Measurements from ENCODE around the gene HACL1. TPM values are rescaled to one million over a fixed set of nuclear protein-coding genes. Genes with fewer than 3 reads are reported as not detected.

Gene HACL1
- total RNA-seq (2021) (40.0 to 44.9 TPM (median 42.4 TPM) in 3 replicates), Bru-seq, nascent RNA (percentile 76 among the genes with signal in this experiment)
- long read RNA-seq, experiment 1, transcript HACL1-208 (16 exons, 1,880 nt) = minor isoform, 13 of 171 reads
- long read RNA-seq, experiment 1, transcript HACL1-201 (17 exons, 2,266 nt) = major isoform, 132 of 171 reads
- long read RNA-seq, experiment 1, partial matches to known transcripts = 11 of 171 reads
- long read RNA-seq, experiment 1, other reads (novel, unspliced or antisense) = 13 of 171 reads
- long read RNA-seq, experiment 2, transcript HACL1-201 (17 exons, 2,266 nt) = major isoform, 41 of 67 reads
- long read RNA-seq, experiment 2, partial matches to known transcripts = 15 of 67 reads
- long read RNA-seq, experiment 2, other reads (novel, unspliced or antisense) = 10 of 67 reads
- long read RNA-seq, experiment 3, transcript HACL1-208 (16 exons, 1,880 nt) = minor isoform, 11 of 208 reads
- long read RNA-seq, experiment 3, transcript HACL1-201 (17 exons, 2,266 nt) = major isoform, 156 of 208 reads
- long read RNA-seq, experiment 3, partial matches to known transcripts = 8 of 208 reads
- long read RNA-seq, experiment 3, other reads (novel, unspliced or antisense) = 30 of 208 reads

DNA sequence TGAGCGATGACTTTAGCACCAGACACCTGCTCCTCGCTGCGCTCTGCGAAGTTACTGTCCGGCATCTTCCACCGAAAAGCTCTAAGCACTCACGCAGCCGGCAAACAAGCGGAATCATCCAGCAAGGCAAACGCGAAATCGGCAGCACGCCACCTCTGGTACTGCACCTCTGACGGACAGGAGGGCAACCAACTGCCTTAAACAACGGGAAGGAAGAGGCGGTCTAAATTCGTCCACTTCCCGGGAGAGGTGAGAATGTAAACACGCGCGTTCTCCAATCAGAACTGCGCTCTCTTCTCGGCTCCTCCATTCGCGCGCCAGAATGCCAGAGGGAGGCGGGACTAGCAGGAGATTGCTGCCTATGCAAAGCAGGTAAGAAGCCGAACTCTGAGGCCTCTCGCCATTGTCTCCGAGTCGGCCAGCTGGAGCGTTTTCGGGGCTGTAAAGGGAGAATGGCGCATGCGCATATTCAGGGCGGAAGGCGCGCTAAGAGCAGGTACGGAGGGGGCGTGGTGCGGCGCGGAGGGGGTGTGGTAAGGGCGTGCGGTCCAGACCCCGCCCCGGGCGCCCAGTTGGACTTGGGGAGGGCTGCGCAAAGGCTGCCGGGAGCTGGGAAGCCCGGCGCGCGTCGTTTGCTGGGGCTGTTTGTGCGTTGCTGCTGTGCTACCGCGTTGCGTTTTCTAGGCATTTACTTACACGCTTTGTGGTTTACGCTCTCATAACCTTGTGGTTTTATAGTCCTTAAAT is at the start of gene HACL1, which contains the start of gene BTD:
Gene HACL1, minus strand, starts transcription at position 171 of the 747 bp plus-strand sequence. Its CDS starts 106 bp downstream, at position 65.
Gene BTD, plus strand, starts transcription at position 347 of the 747 bp plus-strand sequence. CDS start 33,695 bp downstream, outside the sequence.
- Mint-ChIP-seq H3K27ac (peak within 1 kb of the TSS; percentile 100), H3K27me3 (ENCODE audit: low read depth) (no peaks in the 10 kb centered on the region), H3K4me1 (peaks cover 16% of the 10 kb centered on the region), H3K9me3 (peaks cover 23% of the 10 kb centered on the region), H3K4me3 (peak within 1 kb of the TSS; percentile 100), H3K36me3 (peaks cover 59% of the 10 kb centered on the region)
- POLR2A ChIA-PET = interaction anchor here (0.6 kb wide), 1 partner anchor 502 kb away, joined by 3 read pairs; no protein-coding TSS in a partner anchor
- TF ChIP-seq GABPB1 (CRISPR knock-in tag; IDR thresholded peaks at IDR 0.05) (peak; percentile 34; the same call in 1 of the 2 replicates), SOX15 (CRISPR knock-in tag; IDR thresholded peaks at IDR 0.05) (no peak), ZNF671 (CRISPR knock-in tag; IDR thresholded peaks at IDR 0.05) (no peak), TEAD1 (CRISPR knock-in tag; IDR thresholded peaks at IDR 0.05) (peak; percentile 46), SP1 (CRISPR knock-in tag; conservative IDR thresholded peaks at IDR 0.05) (peak; percentile 77), ZBTB21 (CRISPR knock-in tag; IDR thresholded peaks at IDR 0.05; ENCODE audit: borderline replicate concordance) (no peak), NFYB (CRISPR knock-in tag; conservative IDR thresholded peaks at IDR 0.05; ENCODE audit: low read depth) (peak; percentile 93), EMX1 (CRISPR knock-in tag; IDR thresholded peaks at IDR 0.05) (no peak), TEAD4 (CRISPR knock-in tag; IDR thresholded peaks at IDR 0.05) (no peak), ZNF396 (CRISPR knock-in tag; IDR thresholded peaks at IDR 0.05; ENCODE audit: borderline replicate concordance) (no peak), NFE2L1 (CRISPR knock-in tag; IDR thresholded peaks at IDR 0.05) (peak; percentile 30), OVOL2 (CRISPR knock-in tag; IDR thresholded peaks at IDR 0.05; ENCODE audit: borderline replicate concordance) (no peak), FOXK1 (CRISPR knock-in tag; IDR thresholded peaks at IDR 0.05) (peak; percentile 100), FOXJ3 (CRISPR knock-in tag; IDR thresholded peaks at IDR 0.05; ENCODE audit: borderline replicate concordance) (no peak), CREM (CRISPR knock-in tag; IDR thresholded peaks at IDR 0.05) (peak; percentile 48)
- TF ChIP-seq, protein P1, sequence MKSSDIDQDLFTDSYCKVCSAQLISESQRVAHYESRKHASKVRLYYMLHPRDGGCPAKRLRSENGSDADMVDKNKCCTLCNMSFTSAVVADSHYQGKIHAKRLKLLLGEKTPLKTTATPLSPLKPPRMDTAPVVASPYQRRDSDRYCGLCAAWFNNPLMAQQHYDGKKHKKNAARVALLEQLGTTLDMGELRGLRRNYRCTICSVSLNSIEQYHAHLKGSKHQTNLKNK (CRISPR knock-in tag; IDR thresholded peaks at IDR 0.05) = 0 out of 2 replicates have a peak, but pooled peaks have one; percentile 50
- TF ChIP-seq, protein P2, sequence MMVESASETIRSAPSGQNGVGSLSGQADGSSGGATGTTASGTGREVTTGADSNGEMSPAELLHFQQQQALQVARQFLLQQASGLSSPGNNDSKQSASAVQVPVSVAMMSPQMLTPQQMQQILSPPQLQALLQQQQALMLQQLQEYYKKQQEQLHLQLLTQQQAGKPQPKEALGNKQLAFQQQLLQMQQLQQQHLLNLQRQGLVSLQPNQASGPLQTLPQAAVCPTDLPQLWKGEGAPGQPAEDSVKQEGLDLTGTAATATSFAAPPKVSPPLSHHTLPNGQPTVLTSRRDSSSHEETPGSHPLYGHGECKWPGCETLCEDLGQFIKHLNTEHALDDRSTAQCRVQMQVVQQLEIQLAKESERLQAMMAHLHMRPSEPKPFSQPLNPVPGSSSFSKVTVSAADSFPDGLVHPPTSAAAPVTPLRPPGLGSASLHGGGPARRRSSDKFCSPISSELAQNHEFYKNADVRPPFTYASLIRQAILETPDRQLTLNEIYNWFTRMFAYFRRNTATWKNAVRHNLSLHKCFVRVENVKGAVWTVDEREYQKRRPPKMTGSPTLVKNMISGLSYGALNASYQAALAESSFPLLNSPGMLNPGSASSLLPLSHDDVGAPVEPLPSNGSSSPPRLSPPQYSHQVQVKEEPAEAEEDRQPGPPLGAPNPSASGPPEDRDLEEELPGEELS (CRISPR knock-in tag; IDR thresholded peaks at IDR 0.05) = 0 out of 2 replicates have a peak, but pooled peaks have one; percentile 8
- TF ChIP-seq, protein P3, sequence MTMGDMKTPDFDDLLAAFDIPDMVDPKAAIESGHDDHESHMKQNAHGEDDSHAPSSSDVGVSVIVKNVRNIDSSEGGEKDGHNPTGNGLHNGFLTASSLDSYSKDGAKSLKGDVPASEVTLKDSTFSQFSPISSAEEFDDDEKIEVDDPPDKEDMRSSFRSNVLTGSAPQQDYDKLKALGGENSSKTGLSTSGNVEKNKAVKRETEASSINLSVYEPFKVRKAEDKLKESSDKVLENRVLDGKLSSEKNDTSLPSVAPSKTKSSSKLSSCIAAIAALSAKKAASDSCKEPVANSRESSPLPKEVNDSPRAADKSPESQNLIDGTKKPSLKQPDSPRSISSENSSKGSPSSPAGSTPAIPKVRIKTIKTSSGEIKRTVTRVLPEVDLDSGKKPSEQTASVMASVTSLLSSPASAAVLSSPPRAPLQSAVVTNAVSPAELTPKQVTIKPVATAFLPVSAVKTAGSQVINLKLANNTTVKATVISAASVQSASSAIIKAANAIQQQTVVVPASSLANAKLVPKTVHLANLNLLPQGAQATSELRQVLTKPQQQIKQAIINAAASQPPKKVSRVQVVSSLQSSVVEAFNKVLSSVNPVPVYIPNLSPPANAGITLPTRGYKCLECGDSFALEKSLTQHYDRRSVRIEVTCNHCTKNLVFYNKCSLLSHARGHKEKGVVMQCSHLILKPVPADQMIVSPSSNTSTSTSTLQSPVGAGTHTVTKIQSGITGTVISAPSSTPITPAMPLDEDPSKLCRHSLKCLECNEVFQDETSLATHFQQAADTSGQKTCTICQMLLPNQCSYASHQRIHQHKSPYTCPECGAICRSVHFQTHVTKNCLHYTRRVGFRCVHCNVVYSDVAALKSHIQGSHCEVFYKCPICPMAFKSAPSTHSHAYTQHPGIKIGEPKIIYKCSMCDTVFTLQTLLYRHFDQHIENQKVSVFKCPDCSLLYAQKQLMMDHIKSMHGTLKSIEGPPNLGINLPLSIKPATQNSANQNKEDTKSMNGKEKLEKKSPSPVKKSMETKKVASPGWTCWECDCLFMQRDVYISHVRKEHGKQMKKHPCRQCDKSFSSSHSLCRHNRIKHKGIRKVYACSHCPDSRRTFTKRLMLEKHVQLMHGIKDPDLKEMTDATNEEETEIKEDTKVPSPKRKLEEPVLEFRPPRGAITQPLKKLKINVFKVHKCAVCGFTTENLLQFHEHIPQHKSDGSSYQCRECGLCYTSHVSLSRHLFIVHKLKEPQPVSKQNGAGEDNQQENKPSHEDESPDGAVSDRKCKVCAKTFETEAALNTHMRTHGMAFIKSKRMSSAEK (CRISPR knock-in tag; IDR thresholded peaks at IDR 0.05; ENCODE audit: borderline replicate concordance) = 0 out of 2 replicates have a peak, but pooled peaks have one; percentile 33
- TF ChIP-seq, protein P4, sequence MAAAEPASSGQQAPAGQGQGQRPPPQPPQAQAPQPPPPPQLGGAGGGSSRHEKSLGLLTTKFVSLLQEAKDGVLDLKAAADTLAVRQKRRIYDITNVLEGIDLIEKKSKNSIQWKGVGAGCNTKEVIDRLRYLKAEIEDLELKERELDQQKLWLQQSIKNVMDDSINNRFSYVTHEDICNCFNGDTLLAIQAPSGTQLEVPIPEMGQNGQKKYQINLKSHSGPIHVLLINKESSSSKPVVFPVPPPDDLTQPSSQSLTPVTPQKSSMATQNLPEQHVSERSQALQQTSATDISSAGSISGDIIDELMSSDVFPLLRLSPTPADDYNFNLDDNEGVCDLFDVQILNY (CRISPR knock-in tag; IDR thresholded peaks at IDR 0.05) = peak; percentile 70; the same call in 1 of the 2 replicates
- TF ChIP-seq, protein P5, sequence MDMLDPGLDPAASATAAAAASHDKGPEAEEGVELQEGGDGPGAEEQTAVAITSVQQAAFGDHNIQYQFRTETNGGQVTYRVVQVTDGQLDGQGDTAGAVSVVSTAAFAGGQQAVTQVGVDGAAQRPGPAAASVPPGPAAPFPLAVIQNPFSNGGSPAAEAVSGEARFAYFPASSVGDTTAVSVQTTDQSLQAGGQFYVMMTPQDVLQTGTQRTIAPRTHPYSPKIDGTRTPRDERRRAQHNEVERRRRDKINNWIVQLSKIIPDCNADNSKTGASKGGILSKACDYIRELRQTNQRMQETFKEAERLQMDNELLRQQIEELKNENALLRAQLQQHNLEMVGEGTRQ (CRISPR knock-in tag; IDR thresholded peaks at IDR 0.05) = no peak
- TF ChIP-seq, protein P6, sequence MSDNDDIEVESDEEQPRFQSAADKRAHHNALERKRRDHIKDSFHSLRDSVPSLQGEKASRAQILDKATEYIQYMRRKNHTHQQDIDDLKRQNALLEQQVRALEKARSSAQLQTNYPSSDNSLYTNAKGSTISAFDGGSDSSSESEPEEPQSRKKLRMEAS (CRISPR knock-in tag; IDR thresholded peaks at IDR 0.05) = peak; percentile 85
- TF ChIP-seq, protein P7, sequence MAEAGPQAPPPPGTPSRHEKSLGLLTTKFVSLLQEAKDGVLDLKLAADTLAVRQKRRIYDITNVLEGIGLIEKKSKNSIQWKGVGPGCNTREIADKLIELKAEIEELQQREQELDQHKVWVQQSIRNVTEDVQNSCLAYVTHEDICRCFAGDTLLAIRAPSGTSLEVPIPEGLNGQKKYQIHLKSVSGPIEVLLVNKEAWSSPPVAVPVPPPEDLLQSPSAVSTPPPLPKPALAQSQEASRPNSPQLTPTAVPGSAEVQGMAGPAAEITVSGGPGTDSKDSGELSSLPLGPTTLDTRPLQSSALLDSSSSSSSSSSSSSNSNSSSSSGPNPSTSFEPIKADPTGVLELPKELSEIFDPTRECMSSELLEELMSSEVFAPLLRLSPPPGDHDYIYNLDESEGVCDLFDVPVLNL (CRISPR knock-in tag; IDR thresholded peaks at IDR 0.05; ENCODE audit: borderline replicate concordance, low read depth) = no peak
- CTCF ChIA-PET = interaction anchor here (0.8 to 1.1 kb wide), 3 partner anchors 75 to 259 kb away, joined by 3 to 4 read pairs (median 3); no protein-coding TSS in a partner anchor
- ATAC-seq (peak; percentile 97), DNase-seq (ENCODE audit: low spot score) (peak; percentile 98)

All from WTC11 (cell line).